ENCODE data around the gene NUP188. TPM values are rescaled to one million over a fixed set of nuclear protein-coding genes. Genes with fewer than 3 reads are reported as not detected.

NUP188 gene
- total RNA-seq, 3 donors from 2014 or later (not counting 1 experiment from before 2014, with no cell fraction given): 53.9 to 66.4 (median 58.3) TPM

GRCh38 chr9:128937310-128938165, 10.0 kb upstream of the NUP188 start:
- Histone ChIP-seq H3K4me3 (ENCODE audit: low read length) (no peak overlapping the region), H3K27ac (ENCODE audit: low read length) (no peak overlapping the region), H3K4me1 (ENCODE audit: control insufficient read depth, insufficient read depth, low read length) (no peaks in the 10 kb centered on the region), H3K9me3 (ENCODE audit: control insufficient read depth, insufficient read depth, low read length) (no peaks in the 10 kb centered on the region), H3K36me3 (ENCODE audit: control insufficient read depth, insufficient read depth, low read length) (no peaks in the 10 kb centered on the region), H3K27me3 (ENCODE audit: control insufficient read depth, insufficient read depth, low read length) (no peaks in the 10 kb centered on the region)
- Mint-ChIP-seq H3K36me3 (no peaks in the 10 kb centered on the region), H3K4me1 (no peaks in the 10 kb centered on the region), H3K27me3 (ENCODE audit: low read depth in 2 of 2) (no peaks in the 10 kb centered on the region), H3K27ac (no peak overlapping the region), H3K4me3 (no peak overlapping the region), H3K9me3 (no peaks in the 10 kb centered on the region)
- 97% methylated on average over 9 of the region's 9 CpGs for WGBS (ENCODE audit: insufficient coverage)
- no peak for TF ChIP-seq CTCF (IDR thresholded peaks at IDR 0.05)
- intact Hi-C loops (cut with micrococcal nuclease): no loop called here
- no peak for DNase-seq
- no peak for ATAC-seq

- H3K4me1 ChIP-seq (ENCODE audit: control insufficient read depth, insufficient read depth, low read length): no peaks in the 10 kb centered on the region
- no peak overlapping the region for H3K27ac Mint-ChIP-seq
- no peaks in the 10 kb centered on the region for H3K27me3 ChIP-seq (ENCODE audit: control insufficient read depth, insufficient read depth, low read length)
- no peak for TF ChIP-seq CTCF (IDR thresholded peaks at IDR 0.05)
- 91% methylated on average over 15 of the region's 15 CpGs for WGBS (ENCODE audit: insufficient coverage)
- no peak overlapping the region for H3K4me3 ChIP-seq (ENCODE audit: low read length)
- no peaks in the 10 kb centered on the region for H3K36me3 Mint-ChIP-seq
- no peaks in the 10 kb centered on the region for H3K4me1 Mint-ChIP-seq
- no peak for ATAC-seq
- intact Hi-C loops (cut with micrococcal nuclease): no loop called here
- no peak overlapping the region for H3K27ac ChIP-seq (ENCODE audit: low read length)
- H3K4me3 Mint-ChIP-seq: no peak overlapping the region
- no peaks in the 10 kb centered on the region for H3K36me3 ChIP-seq (ENCODE audit: control insufficient read depth, insufficient read depth, low read length)
- no peaks in the 10 kb centered on the region for H3K27me3 Mint-ChIP-seq (ENCODE audit: low read depth in 2 of 2)
- no peak for DNase-seq
- H3K9me3 Mint-ChIP-seq: no peaks in the 10 kb centered on the region
- no peaks in the 10 kb centered on the region for H3K9me3 ChIP-seq (ENCODE audit: control insufficient read depth, insufficient read depth, low read length)
Observed at GRCh38 chr9:128940271-128940921, 7.1 kb upstream of the NUP188 start.

DNA sequence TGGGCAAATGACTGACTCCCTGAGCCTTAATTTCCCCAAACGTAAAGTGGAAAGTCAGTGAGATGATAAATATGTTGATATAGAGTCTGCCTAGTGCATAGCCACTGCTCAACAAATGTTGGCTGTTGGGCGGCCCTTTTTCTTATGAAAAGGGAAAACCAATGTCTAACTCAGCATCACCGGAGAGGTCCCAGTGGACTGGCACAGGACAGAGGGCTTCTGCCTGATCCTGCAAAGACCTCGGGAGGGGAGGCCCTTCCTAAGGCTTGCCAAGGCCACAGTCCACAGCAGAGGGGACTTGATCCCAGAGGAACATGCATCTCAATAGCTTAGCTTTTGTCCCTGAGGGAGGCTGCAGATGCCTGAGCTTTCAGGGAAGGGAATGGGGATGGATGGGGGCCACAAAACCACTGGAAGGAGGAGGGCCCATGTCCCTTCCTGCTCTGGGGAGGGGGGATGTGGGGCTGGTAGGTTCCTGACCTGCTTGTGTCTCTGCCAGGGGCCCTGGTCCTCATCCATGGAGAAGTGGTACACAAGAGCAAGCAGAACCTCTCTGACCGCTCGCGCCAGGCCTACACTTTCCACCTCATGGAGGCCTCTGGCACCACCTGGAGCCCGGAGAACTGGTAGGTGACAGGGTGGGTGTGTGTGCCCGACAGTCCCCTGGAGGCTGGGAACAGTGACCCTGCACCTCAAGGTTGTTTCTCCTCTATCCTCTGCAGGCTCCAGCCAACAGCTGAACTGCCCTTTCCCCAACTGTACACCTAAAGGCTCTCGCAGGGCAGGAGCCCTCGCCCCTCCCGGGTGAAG, 6.3 kb upstream of the NUP188 start:
- TF ChIP-seq CTCF (IDR thresholded peaks at IDR 0.05): no peak
- DNase-seq: no peak
- no peaks in the 10 kb centered on the region for H3K9me3 ChIP-seq (ENCODE audit: control insufficient read depth, insufficient read depth, low read length)

More for the DNA sequence above, 6.3 kb upstream of the NUP188 start:
- no peak overlapping the region for H3K27ac Mint-ChIP-seq
- no peaks in the 10 kb centered on the region for H3K27me3 Mint-ChIP-seq (ENCODE audit: low read depth in 2 of 2)
- H3K9me3 Mint-ChIP-seq: no peaks in the 10 kb centered on the region
- Histone ChIP-seq H3K4me1 (ENCODE audit: control insufficient read depth, insufficient read depth, low read length) (peaks cover 4% of the 10 kb centered on the region), H3K27ac (ENCODE audit: low read length) (no peak overlapping the region), H3K27me3 (ENCODE audit: control insufficient read depth, insufficient read depth, low read length) (no peaks in the 10 kb centered on the region), H3K36me3 (ENCODE audit: control insufficient read depth, insufficient read depth, low read length) (no peaks in the 10 kb centered on the region), H3K4me3 (ENCODE audit: low read length) (no peak overlapping the region)
- intact Hi-C loops (cut with micrococcal nuclease): no loop called here
- H3K4me3 Mint-ChIP-seq: no peak overlapping the region
- peaks cover 7% of the 10 kb centered on the region in 2 donors for H3K4me1 Mint-ChIP-seq
- ATAC-seq: no peak
- no peaks in the 10 kb centered on the region for H3K36me3 Mint-ChIP-seq
- 99% methylated on average over 12 of the region's 12 CpGs for WGBS (ENCODE audit: insufficient coverage)

All from natural killer cell (primary cell).